Forelimb muscle (tissue), 1 donor: Measurements from ENCODE around the gene HDGFL3. TPM values are rescaled to one million over a fixed set of nuclear protein-coding genes. Genes with fewer than 3 reads are reported as not detected.
"Not testable (repeated sequence)": the region's sequence is repeated elsewhere in the genome, so short reads cannot be mapped to it uniquely, and the experiment has no call there.

Source experiments
- DNase-seq: peaks from one replicate; pipeline ENCODE4 v3.0.0-alpha.2; 2013; ENCODE audit warnings: low read depth
- polyA plus RNA-seq: library from polyadenylated mRNA; unstranded; fragments of 120-200 nt; gene quantifications from one replicate; pipeline ENCODE4 v1.2.1, GENCODE V29; 2013; ENCODE audit not compliant: insufficient read length

Gene HDGFL3
- polyA plus RNA-seq, 1 donor: 38.1 TPM

- no peak for DNase-seq
Observed at GRCh38 chr15:83194528-83194927, 13.1 kb downstream of the HDGFL3 start.

DNA sequence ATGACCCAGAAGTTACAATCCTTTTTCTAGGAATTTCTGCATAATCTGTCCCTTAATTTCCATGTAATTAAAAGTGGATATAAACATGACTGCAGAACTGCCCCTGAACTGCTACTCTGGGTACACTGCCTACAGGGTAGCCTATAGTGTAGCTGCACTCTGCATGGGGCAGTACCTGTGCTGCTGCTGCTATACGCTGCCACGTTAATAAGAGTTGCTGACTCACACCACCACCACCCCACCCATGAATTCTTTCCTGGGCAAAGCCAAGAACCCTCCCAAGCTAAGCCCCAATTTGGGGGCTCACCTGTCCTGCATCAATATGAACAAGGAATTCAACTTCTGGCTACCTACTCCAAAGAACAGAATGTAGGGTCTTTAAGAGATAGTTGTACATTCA, 13.9 kb downstream of the HDGFL3 start:
- DNase-seq: no peak

DNA sequence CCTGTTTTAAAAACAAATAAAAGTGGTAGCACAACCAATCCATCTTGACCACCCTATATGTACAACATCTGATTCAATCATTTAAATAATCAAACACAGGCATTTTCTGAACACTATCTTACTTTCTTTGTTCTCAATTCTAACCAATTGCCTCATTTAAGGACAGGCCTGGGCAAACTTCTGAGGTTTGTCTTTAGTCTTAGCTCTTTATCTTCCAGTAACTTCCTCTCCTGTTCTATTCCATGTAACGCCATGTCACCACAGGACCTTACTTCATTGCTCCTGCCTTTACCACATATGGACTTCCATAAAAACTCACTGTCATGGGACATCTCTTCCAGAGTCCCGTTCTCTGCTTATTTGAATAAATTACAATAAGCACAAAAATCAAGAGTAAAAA, 14.9 kb downstream of the HDGFL3 start:
- no peak for DNase-seq

- DNase-seq: no peak
Observed at GRCh38 chr15:83190450-83190849, 17.2 kb downstream of the HDGFL3 start.

GRCh38 chr15:83185561-83185960, 22.1 kb downstream of the HDGFL3 start:
- no peak for DNase-seq

DNA sequence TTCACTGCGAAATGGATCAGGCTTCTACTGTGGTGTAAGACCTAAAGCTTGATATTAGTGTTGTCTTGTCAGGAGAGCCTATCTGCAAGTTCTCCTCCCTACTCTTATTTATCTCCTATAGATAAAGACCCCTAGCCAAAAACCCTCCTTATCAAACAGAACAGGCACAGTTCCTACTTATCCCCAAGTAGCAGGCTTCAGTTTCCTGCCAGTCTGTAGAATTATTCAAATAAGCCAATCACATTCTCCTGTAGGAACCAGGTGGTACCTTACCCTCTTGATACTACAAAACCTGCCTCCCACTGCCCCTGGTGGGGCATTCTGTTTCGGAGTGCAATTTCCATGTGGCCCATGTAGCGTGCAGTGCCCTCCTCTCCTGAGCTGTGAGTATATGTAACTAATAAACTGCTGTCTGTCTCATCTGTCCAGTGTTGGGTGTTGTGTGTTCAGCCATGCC, 28.7 kb downstream of the HDGFL3 start:
- no peak for DNase-seq

- no peak for DNase-seq
Observed at GRCh38 chr15:83178390-83178789, 29.2 kb downstream of the HDGFL3 start.

DNA sequence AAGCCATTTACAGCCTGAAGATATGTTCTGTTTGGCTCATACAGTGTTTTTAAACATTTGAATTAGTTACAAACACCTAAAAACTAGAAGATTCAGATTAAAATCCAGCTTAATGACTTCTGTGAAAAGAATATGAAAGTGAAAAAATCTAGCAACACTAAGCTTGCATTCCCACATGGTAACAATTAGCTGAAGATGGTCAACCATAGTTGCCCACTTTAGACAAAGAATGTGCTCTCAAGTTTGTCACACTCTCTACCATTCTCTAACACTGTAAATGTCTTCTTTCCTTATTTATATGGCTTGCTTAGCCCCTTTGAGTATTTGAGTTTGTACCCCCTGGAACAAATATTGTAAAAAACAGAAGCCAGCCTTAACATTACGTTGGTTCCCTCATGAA, 32.7 kb downstream of the HDGFL3 start:
- no peak for DNase-seq

GRCh38 chr15:83170474-83171165, 37.0 kb downstream of the HDGFL3 start:
- DNase-seq: no peak

DNA sequence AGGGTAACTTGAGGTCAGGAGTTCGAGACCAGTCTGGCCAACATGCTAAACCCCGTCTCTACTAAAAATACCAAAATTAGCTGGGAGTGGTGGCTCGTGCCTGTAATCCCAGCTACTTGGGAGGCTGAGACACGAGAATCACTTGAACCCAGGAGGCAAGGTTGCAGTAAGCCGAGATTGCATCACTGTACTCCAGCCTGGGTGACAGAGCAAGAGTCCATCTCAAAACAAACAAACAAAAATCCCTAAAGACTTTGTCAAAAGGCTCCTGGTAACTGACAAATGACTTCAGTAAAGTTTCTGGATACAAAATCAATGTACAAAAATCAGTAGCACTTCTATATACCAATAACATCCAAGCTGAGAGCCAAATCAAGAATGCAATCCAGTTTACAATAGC, 38.0 kb downstream of the HDGFL3 start:
- not testable (repeated sequence) for DNase-seq

- no peak for DNase-seq
Observed at GRCh38 chr15:83166830-83167229, 40.8 kb downstream of the HDGFL3 start.

DNA sequence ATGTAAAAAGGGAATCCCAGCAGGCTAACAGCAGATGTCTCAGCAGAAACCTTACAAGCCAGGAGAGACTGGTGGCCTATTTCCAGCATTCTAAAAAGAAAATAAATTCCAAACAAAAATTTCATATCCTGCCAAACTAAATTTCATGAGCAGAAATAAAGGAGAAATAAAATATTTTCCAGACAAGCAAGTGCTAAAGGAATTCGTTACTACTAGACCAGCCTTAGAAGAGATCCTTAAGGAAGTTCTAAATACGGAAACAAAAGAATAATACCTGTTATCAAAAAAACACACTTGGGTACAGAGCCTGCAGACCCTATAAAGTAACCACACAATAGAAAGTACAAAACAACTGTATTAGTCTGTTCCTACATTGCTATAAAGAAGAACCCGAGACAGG, 41.4 kb downstream of the HDGFL3 start:
- DNase-seq: no peak

DNA sequence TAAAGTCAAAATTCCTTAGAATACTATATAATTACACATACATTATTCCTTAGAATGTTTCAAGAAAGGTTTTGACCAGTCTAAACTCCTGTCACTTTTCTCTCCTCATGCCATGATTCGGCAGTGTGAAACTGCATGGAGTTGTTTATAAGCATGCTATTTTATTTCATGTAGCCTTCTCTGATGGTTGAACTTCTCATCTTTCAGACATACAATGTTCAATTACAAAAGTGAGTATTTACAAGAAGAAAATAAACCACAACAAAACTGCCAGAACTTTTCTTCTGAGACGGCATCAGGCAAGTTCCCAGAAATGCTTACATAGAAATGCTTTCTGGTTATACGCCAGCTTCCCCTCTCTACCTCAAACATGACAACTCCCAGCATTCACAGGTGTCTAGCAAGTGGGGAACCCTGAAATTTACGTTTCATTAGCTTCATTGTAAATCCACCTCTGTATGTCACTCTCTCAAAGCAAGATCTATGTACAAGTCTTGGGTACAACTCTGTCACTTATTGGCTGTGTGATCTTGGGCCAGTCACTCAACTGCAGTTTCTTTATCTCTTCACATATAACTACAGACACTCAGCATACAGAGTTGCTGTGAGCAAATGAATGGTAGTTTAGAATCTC, 42.7 kb downstream of the HDGFL3 start:
- DNase-seq: no peak

- DNase-seq: no peak
Observed at GRCh38 chr15:83164111-83164770, 43.4 kb downstream of the HDGFL3 start.

DNA sequence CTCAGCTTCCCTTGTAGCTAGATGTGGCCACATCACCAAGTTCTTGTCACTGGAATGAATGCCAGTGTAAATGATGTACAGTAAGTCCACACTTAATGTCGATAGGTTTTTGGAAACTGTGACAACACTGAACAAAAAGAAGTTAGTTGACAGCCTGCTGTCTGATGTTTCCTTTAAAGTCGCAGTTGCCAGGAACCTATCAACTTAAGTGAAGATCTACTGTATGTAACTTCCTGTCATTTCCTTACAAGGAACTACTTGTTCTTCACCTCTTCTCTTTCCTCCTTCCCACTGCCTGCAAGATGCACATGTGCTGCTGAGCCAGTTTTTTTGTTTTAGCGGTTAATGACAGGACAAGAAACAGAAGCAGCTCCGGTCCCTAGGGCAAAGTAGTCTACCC, 44.6 kb downstream of the HDGFL3 start:
- DNase-seq: no peak

GRCh38 chr15:83160741-83161140, 46.9 kb downstream of the HDGFL3 start:
- DNase-seq: no peak

DNA sequence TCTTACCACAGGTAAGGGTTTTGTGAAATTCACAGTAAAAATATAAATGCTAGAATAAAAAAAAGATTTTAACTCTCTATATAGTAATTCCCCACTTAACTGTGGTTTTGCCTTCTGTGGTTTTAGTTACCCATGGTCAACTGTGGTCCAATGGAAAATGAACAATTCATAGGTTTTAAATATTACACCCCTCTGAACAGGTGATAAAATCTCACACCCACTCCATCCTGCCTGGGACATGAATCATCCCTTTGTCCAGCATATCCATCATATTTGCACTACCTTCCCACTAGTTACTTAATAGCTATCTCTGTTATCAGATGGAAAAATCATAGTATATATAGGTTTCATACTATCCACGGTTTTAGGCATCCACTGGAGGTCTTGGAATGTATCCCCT, 49.2 kb downstream of the HDGFL3 start:
- DNase-seq: no peak

GRCh38 chr15:83155942-83156341, 51.7 kb downstream of the HDGFL3 start:
- no peak for DNase-seq

DNA sequence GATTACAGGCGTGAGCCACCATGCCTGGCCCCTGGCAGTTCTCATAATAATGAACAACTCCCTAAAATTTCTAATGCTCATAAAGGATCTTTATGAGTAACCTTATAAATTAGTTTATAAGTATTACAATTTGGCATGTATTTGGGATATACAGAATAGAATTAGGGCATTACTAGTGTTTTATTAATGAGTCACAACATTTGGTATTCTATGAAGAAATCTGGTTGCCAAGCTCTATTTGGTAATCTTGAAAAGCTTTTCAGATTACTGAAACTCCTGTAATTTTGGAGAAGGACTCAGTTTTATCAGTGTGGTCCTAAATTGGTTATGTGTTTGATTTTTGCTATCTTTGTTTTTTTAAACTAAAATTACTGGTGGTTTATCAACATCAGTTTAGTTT, 54.3 kb downstream of the HDGFL3 start:
- DNase-seq: no peak

GRCh38 chr15:83144771-83145170, 62.9 kb downstream of the HDGFL3 start:
- DNase-seq: no peak

DNA sequence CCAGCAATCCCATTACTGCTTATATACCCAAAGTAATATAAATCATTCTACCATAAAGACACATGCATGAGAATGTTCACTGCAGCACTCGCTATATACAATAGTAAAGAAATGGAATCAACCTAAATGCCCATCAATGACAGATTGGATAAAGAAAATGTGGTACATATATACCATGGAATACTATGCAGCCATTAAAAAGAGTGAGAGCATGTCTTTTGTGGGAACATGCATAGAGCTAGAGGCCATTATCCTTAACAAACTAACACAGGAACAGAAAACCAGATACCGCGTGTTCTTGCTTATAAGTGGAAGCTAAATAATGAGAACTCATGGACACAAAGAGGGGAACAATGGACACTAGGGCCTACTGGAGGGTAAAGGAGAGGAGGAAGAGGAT, 65.5 kb downstream of the HDGFL3 start:
- not testable (repeated sequence) for DNase-seq

- DNase-seq: no peak
Observed at GRCh38 chr15:83132861-83133523, 74.6 kb downstream of the HDGFL3 start.

DNA sequence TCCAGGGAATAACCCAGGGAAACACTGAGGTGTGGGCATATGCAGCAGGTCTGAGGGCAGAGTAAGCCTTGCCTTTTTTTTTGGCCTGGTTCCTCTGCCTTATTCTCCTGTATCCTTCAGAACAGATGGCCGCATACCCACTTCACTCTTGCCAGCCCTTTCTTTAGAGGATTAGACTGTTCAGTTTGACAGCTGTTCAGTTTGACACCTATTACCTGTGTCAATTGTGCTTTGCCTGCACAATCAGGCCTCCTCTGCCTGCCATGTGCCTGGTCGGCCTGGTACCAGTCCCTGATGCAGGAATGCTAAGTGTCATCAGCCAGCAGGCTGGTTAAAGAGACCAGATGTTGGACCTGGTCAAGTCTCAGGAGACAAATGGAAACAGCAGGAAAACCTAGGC, 77.8 kb downstream of the HDGFL3 start:
- no peak for DNase-seq
